ENCODE measurements around the gene BCR.
"Not testable (repeated sequence)": the region's sequence is repeated elsewhere in the genome, so short reads cannot be mapped to it uniquely, and the experiment has no call there.

The BCR gene

DNA sequence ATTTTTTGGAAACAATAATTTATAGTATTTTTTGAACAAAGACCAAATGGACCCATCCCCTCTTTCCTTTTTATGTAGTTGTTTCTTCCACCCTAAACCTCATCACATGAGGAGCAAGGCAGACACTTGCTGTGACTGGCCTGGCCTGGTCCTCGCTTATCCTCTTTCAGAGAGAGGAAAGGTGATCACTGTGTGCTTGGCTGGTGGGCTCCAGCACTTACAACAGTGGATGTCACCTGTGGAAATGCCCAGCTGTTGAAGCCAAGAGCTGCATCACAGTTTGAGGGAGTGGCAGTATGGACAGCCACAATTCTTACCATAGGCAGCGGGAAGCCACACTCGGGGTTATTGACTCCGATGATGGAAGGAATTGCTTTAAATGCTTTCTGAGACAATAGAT lies 185.7 kb downstream of the BCR start:
- no peak for DNase-seq (ENCODE audit: low read depth, low spot score)

DNA sequence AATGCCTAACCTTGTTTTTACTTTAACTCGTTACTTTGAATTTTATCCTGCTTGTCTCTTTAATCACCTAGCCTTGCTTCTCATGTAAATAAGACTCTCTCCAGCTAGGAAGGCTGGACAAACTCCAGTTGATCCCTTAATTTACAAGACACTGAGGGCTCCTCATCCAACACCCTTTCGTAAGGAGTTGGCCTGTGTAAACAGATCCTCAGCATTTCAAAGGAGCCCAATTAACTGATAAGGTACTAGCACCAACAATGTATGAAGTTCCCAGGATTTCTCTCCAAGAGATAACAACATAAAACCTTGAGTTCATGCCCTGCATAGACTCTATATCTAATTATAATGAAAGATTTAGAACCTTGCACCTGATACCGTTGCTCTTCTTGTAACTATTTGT lies 186.9 kb downstream of the BCR start:
- DNase-seq (ENCODE audit: low read depth, low spot score), result not testable (repeated sequence)
